ENCODE measurements around the gene MAP1S. TPM values are rescaled to one million over a fixed set of nuclear protein-coding genes. Genes with fewer than 3 reads are reported as not detected.
A peak's percentile ranks its signal among the peaks of the same experiment; 100 is the strongest.

The MAP1S gene
- total and polyA plus RNA-seq, 2 of the 13 experiments (the other 11 are each of a cell fraction or from before 2014, with no cell fraction given): 3.8 to 7.3 TPM

GRCh38 chr19:17766543-17767131 lies 47.4 kb downstream of the MAP1S start (continued):
- TF ChIP-seq HOMEZ (CRISPR knock-in tag; IDR thresholded peaks at IDR 0.05; ENCODE audit: low read depth): no peak
- TF ChIP-seq FOSL2 (CRISPR knock-in tag; IDR thresholded peaks at IDR 0.05): no peak; the same call in 1 of the 2 replicates
- TF ChIP-seq GLMP (CRISPR knock-in tag; IDR thresholded peaks at IDR 0.05; ENCODE audit: borderline replicate concordance): no peak
- TF ChIP-seq STAT6 (CRISPR knock-in tag; IDR thresholded peaks at IDR 0.05; ENCODE audit: borderline replicate concordance): no peak
- TF ChIP-seq ARNTL (CRISPR knock-in tag; IDR thresholded peaks at IDR 0.05): no peak
- no peak for TF ChIP-seq ZNF407 (CRISPR knock-in tag; IDR thresholded peaks at IDR 0.05; ENCODE audit: not compliant biosample characterization)
- peak; percentile 87 for TF ChIP-seq RXRB (CRISPR knock-in tag; IDR thresholded peaks at IDR 0.05; ENCODE audit: borderline replicate concordance)
- no peak for TF ChIP-seq RBM39 (IDR thresholded peaks at IDR 0.05; ENCODE audit: low read depth, low read length, poor library complexity, severe bottlenecking)
- TF ChIP-seq FOXC1 (CRISPR knock-in tag; IDR thresholded peaks at IDR 0.05; ENCODE audit: borderline replicate concordance): no peak
- TF ChIP-seq KMT2B (CRISPR knock-in tag; IDR thresholded peaks at IDR 0.05): no peak; the same call in 1 of the 2 replicates
- TF ChIP-seq KDM5A (IDR thresholded peaks at IDR 0.05; ENCODE audit: borderline replicate concordance, low read length): peak; percentile 37; the same call in 1 of the 2 replicates
- no peak for TF ChIP-seq REXO4 (CRISPR knock-in tag; IDR thresholded peaks at IDR 0.05; ENCODE audit: borderline replicate concordance)
- no peak for TF ChIP-seq MBD4 (IDR thresholded peaks at IDR 0.05; ENCODE audit: borderline replicate concordance, low read length)
- peak; percentile 70; the same call in 1 of the 2 replicates for TF ChIP-seq MEIS2 (CRISPR knock-in tag; IDR thresholded peaks at IDR 0.05)
- no peak for TF ChIP-seq ZNF17 (CRISPR knock-in tag; IDR thresholded peaks at IDR 0.05)
